Measurements from ENCODE around the gene ARHGEF1. TPM values are rescaled to one million over a fixed set of nuclear protein-coding genes. Genes with fewer than 3 reads are reported as not detected.

ARHGEF1 gene
- total RNA-seq, 1 donor from 2014 or later = 113 TPM

DNA sequence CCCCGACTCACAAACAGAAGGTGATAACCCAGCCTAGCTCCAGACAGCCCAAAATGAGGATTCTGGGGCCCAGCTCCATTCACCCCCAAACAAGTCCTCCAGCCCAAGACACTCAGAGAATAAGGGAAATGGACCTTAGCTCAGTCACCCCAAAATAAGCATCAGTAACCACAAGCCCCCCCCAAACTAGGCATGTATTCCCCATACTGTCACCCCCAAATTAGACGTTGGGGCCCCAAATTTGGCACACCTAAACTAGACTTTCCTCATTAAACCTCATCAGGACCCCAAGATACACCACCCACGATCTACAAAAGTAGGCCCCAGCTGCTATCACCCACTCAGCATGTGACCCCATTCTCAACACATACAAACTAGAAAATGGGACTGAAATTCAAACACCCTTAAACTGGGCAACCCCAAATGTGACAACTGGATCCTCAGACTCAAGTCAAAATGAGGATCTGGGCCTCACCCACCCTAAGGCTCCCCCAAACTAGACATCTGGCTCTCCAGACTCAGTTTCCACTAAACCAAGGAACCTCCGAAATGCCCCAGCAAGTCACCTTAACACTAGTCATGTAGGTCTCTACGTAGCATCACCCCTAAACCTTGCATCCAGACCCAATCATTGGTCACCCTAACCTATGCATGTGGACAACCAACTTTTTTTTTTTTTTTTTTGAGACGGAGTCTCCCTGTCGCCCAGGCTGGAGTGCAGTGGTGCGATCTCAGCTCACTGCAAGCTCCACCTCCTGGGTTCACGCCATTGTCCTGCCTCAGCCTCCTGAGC is 58.6 kb downstream of the ARHGEF1 start:
- peaks cover 14% of the 10 kb centered on the region for H3K36me3 Mint-ChIP-seq (ENCODE audit: low read depth, unreplicated experiment)
- TF ChIP-seq, protein P1, sequence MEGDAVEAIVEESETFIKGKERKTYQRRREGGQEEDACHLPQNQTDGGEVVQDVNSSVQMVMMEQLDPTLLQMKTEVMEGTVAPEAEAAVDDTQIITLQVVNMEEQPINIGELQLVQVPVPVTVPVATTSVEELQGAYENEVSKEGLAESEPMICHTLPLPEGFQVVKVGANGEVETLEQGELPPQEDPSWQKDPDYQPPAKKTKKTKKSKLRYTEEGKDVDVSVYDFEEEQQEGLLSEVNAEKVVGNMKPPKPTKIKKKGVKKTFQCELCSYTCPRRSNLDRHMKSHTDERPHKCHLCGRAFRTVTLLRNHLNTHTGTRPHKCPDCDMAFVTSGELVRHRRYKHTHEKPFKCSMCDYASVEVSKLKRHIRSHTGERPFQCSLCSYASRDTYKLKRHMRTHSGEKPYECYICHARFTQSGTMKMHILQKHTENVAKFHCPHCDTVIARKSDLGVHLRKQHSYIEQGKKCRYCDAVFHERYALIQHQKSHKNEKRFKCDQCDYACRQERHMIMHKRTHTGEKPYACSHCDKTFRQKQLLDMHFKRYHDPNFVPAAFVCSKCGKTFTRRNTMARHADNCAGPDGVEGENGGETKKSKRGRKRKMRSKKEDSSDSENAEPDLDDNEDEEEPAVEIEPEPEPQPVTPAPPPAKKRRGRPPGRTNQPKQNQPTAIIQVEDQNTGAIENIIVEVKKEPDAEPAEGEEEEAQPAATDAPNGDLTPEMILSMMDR (IDR thresholded peaks at IDR 0.05; ENCODE audit: unreplicated experiment) = no peak
- H3K27ac Mint-ChIP-seq (ENCODE audit: unreplicated experiment) = no peak overlapping the region
- DNase-seq (ENCODE audit: low spot score) = no peak
- peaks cover 4% of the 10 kb centered on the region for H3K9me3 Mint-ChIP-seq (ENCODE audit: unreplicated experiment)
- peaks cover 15% of the 10 kb centered on the region for H3K27me3 Mint-ChIP-seq (ENCODE audit: unreplicated experiment)
- peaks cover 3% of the 10 kb centered on the region for H3K4me1 Mint-ChIP-seq (ENCODE audit: unreplicated experiment)
- peak overlapping the region; percentile 66 for H3K4me3 Mint-ChIP-seq (ENCODE audit: unreplicated experiment)

DNA sequence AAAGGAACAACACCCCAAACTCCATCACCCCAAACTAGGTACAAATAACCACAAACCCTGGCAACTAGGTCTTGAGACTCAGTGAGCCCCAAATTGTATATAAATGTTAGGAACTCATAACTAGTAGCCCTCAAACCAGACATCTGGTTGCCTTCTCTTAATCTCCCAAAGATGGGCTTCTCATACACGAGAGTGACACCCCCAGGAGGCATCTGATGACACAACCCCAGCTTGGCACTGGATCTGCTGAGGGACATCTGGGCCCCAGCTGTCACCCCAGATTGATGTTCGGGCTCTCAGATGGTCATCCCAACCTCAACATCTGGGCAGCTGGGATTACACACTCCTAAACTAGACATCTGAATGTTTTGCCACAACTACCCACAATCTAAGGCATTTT is 61.4 kb downstream of the ARHGEF1 start:
- TF ChIP-seq, protein P1 (IDR thresholded peaks at IDR 0.05; ENCODE audit: unreplicated experiment) = no peak
- no peak overlapping the region for H3K27ac Mint-ChIP-seq (ENCODE audit: unreplicated experiment)
- H3K4me1 Mint-ChIP-seq (ENCODE audit: unreplicated experiment) = no peaks in the 10 kb centered on the region
- peaks cover 14% of the 10 kb centered on the region for H3K36me3 Mint-ChIP-seq (ENCODE audit: low read depth, unreplicated experiment)
- no peak for DNase-seq (ENCODE audit: low spot score)
- peaks cover 14% of the 10 kb centered on the region for H3K27me3 Mint-ChIP-seq (ENCODE audit: unreplicated experiment)
- no peak overlapping the region for H3K4me3 Mint-ChIP-seq (ENCODE audit: unreplicated experiment)
- no peaks in the 10 kb centered on the region for H3K9me3 Mint-ChIP-seq (ENCODE audit: unreplicated experiment)

- DNase-seq (ENCODE audit: low spot score) = no peak
- no peaks in the 10 kb centered on the region for H3K9me3 Mint-ChIP-seq (ENCODE audit: unreplicated experiment)
- TF ChIP-seq, protein P1 (IDR thresholded peaks at IDR 0.05; ENCODE audit: unreplicated experiment) = no peak
- no peak overlapping the region for H3K27ac Mint-ChIP-seq (ENCODE audit: unreplicated experiment)
- peaks cover 14% of the 10 kb centered on the region for H3K36me3 Mint-ChIP-seq (ENCODE audit: low read depth, unreplicated experiment)
- H3K27me3 Mint-ChIP-seq (ENCODE audit: unreplicated experiment) = peaks cover 14% of the 10 kb centered on the region
- H3K4me3 Mint-ChIP-seq (ENCODE audit: unreplicated experiment) = no peak overlapping the region
- no peaks in the 10 kb centered on the region for H3K4me1 Mint-ChIP-seq (ENCODE audit: unreplicated experiment)
Measured at GRCh38 chr19:41945135-41945766, 62.3 kb downstream of the ARHGEF1 start.

DNA sequence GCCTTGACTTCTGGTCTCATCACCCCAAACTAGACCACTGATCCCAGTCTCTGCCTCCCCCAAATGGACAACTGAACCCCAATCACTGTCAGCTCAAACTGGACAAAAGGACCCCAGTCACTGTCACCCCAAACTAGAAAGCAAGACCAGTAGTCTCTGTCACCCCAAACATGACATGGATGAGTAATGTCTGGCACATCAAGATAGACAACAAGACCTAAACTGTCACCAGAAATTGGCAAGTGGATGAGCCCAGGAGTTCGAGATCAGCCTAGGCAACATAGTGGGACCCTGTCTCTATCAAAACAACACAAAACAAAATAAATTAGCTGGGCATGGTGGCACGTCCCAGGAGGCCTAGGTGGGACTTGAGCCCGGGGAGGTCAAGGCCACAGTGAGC is 64.1 kb downstream of the ARHGEF1 start:
- TF ChIP-seq, protein P1 (IDR thresholded peaks at IDR 0.05; ENCODE audit: unreplicated experiment) = no peak
- Mint-ChIP-seq H3K36me3 (ENCODE audit: low read depth, unreplicated experiment) (peaks cover 8% of the 10 kb centered on the region), H3K27me3 (ENCODE audit: unreplicated experiment) (peaks cover 9% of the 10 kb centered on the region), H3K27ac (ENCODE audit: unreplicated experiment) (peak overlapping the region; percentile 9), H3K4me3 (ENCODE audit: unreplicated experiment) (peak overlapping the region; percentile 19), H3K9me3 (ENCODE audit: unreplicated experiment) (no peaks in the 10 kb centered on the region), H3K4me1 (ENCODE audit: unreplicated experiment) (peaks cover 2% of the 10 kb centered on the region)
- DNase-seq (ENCODE audit: low spot score) = no peak

DNA sequence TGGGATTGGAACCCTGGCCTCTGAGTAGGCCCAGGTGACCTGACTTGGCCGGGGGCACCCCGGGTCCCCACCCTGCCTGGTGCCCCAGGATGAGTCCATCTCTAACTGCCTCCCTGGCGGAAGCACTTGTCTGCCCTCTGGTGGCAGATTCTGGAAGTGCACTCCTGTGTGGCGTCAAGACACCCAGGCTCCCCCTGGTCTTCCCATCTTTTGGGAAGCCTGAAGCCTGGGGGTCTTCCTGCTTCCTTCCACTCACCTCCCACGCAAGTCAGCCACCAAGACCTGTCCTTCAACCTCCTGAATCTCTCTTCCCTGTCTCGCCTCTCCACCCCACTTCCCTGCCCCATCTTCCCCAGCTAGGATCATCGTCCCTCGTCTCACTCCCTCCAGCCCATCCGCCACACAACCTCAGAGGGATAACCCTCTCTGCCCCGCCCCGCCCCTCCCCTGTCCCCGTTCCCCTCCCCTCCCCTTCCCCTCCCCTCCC is 68.7 kb downstream of the ARHGEF1 start:
- TF ChIP-seq, protein P1 (IDR thresholded peaks at IDR 0.05; ENCODE audit: unreplicated experiment) = peak; percentile 99
- H3K36me3 Mint-ChIP-seq (ENCODE audit: low read depth, unreplicated experiment) = peaks cover 9% of the 10 kb centered on the region
- H3K9me3 Mint-ChIP-seq (ENCODE audit: unreplicated experiment) = no peaks in the 10 kb centered on the region
- H3K27me3 Mint-ChIP-seq (ENCODE audit: unreplicated experiment) = peaks cover 4% of the 10 kb centered on the region
- no peak overlapping the region for H3K4me3 Mint-ChIP-seq (ENCODE audit: unreplicated experiment)
- peaks cover 5% of the 10 kb centered on the region for H3K4me1 Mint-ChIP-seq (ENCODE audit: unreplicated experiment)
- peak; percentile 90 for DNase-seq (ENCODE audit: low spot score)
- H3K27ac Mint-ChIP-seq (ENCODE audit: unreplicated experiment) = no peak overlapping the region

Data from endothelial cell (in vitro differentiated cells).